Measurements from ENCODE around the gene ZFHX3.

Gene ZFHX3

DNA sequence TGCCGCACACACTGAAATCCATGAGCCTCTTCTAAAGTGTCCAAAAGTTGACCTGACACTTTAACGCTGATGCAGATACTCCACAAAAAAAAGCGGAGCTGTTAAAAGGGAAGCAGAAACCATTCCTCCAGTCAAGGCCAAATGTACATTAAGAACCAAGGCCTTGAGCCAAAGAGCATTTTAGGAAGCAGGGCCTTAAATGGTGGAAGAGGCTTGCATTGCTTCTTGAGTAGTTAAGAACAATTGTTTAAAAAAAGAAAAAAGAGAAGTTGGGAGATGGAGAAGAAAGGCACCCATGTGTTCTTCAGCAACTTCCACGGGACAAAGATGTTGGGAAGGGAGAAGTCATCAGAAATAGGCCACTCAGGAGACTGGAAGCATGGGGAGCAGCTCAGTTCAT lies 6.3 kb downstream of the ZFHX3 start:
- Histone ChIP-seq H3K9me3 (ENCODE audit: low read depth, low read length) (no peaks in the 10 kb centered on the region), H3K27ac (no peak overlapping the region), H3K9ac (ENCODE audit: insufficient read length) (no peak overlapping the region), H3K36me3 (ENCODE audit: insufficient read depth, low read length) (no peaks in the 10 kb centered on the region), H3K4me3 (no peak overlapping the region)
- TF ChIP-seq POLR2AphosphoS5 (IDR thresholded peaks at IDR 0.05; ENCODE audit: borderline replicate concordance, low read depth, low read length) = no peak
- no peak for TF ChIP-seq FOXP2 (optimal IDR thresholded peaks at IDR 0.05; ENCODE audit: control extremely low read depth, extremely low read length, insufficient read depth)
- no peak for TF ChIP-seq EZH2 (IDR thresholded peaks at IDR 0.05)
- DNase-seq (ENCODE audit: low read depth, low spot score) = no peak

DNA sequence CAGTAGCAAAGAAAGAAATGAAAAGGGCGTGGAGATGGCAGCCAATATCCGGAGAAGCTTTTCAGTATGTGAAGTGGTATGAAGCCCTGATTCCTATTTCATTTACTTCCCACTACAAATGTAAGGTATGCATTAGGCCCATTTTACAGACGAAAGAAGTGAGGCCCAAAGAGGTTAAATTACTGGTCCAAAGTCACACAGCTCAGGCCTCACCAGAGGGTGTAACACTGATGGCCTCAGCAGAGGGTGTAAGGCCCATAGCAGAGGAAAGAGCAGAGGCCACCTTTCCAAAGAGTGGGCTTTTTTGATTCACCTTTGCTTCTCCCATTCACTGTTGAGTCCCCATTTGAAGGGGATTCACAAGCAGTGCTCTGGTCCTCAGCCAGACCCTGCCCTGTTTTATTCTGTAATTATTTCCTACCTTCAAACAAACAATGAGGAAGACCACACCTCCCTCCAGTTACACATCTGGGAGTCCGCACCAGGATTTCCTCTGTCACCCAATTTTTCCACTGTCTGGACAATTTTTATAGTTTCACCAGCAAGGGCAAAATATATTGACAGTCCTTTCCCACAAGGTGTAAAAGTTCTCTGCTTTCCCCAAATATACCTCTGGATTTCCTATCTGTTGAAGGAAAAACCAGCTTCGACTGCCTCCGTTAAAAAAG lies 7.1 kb downstream of the ZFHX3 start:
- no peak for DNase-seq (ENCODE audit: low read depth, low spot score)
- no peak overlapping the region for H3K27ac ChIP-seq
- TF ChIP-seq POLR2AphosphoS5 (IDR thresholded peaks at IDR 0.05; ENCODE audit: borderline replicate concordance, low read depth, low read length) (no peak), FOXP2 (optimal IDR thresholded peaks at IDR 0.05; ENCODE audit: control extremely low read depth, extremely low read length, insufficient read depth) (no peak), EZH2 (IDR thresholded peaks at IDR 0.05) (no peak)
- no peak overlapping the region for H3K4me3 ChIP-seq
- H3K9me3 ChIP-seq (ENCODE audit: low read depth, low read length) = no peaks in the 10 kb centered on the region
- no peak overlapping the region for H3K9ac ChIP-seq (ENCODE audit: insufficient read length)
- H3K36me3 ChIP-seq (ENCODE audit: insufficient read depth, low read length) = no peaks in the 10 kb centered on the region

DNA sequence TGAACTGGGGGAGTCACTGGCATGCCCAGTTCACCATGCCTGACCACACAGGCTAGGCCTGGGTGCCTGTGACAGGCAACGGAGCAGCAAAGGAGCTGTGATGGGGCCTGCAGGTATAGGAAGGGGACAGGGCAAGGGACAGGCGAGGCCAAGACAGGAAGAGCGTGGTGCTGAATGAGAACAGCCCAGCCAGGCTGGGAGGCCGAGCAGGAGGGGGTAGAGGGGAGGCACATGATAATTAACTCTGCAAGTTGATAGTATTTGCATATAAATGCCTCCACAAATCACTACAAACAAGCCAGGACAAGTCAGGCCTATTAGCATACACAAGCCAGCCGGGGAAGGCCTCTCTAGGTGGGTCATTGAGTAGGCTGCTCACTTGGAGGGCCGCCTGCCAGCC lies 7.8 kb downstream of the ZFHX3 start:
- TF ChIP-seq FOXP2 (optimal IDR thresholded peaks at IDR 0.05; ENCODE audit: control extremely low read depth, extremely low read length, insufficient read depth) (no peak), EZH2 (IDR thresholded peaks at IDR 0.05) (no peak), POLR2AphosphoS5 (IDR thresholded peaks at IDR 0.05; ENCODE audit: borderline replicate concordance, low read depth, low read length) (no peak)
- DNase-seq (ENCODE audit: low read depth, low spot score) = no peak
- Histone ChIP-seq H3K9me3 (ENCODE audit: low read depth, low read length) (no peaks in the 10 kb centered on the region), H3K4me3 (no peak overlapping the region), H3K36me3 (ENCODE audit: insufficient read depth, low read length) (no peaks in the 10 kb centered on the region), H3K27ac (no peak overlapping the region), H3K9ac (ENCODE audit: insufficient read length) (no peak overlapping the region)

DNA sequence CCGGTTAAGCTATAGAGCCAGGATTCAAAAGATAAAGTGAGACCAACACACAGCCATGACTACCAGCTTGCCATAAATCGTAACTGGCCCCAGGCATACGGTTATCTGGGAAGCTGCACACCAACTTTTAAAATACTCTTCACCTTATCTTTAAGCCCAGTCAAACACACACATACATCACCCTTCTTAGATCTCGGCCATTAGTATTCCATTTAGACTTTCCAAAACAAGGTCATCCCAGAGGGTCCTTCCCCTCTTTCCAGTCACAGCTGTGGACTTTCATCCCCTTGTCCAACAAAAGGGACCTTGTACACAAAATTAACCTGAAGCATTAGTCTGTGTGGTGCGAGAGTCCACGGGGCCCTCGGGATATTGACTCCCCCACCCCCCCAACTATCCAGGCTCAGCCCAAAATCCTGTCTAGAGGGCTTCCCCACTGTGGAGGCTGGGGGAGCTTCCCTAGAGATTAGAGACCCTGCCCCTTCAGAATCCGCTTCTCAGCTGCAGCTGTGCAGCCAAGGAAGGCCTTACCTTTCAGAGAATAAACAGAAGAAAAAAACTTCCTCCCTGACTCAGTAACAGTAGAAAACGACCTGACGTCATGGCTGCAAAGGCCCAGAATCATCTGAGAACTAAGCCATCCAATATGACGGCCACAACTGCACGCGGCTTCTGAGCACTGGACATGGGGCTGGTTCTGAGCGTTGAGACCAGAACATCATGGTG lies 9.9 kb downstream of the ZFHX3 start:
- DNase-seq (ENCODE audit: low read depth, low spot score) = no peak
- Histone ChIP-seq H3K36me3 (ENCODE audit: insufficient read depth, low read length) (no peaks in the 10 kb centered on the region), H3K9ac (ENCODE audit: insufficient read length) (no peak overlapping the region), H3K27ac (no peak overlapping the region), H3K9me3 (ENCODE audit: low read depth, low read length) (no peaks in the 10 kb centered on the region), H3K4me3 (no peak overlapping the region)
- TF ChIP-seq POLR2AphosphoS5 (IDR thresholded peaks at IDR 0.05; ENCODE audit: borderline replicate concordance, low read depth, low read length) (no peak), EZH2 (IDR thresholded peaks at IDR 0.05) (no peak), FOXP2 (optimal IDR thresholded peaks at IDR 0.05; ENCODE audit: control extremely low read depth, extremely low read length, insufficient read depth) (no peak)

DNA sequence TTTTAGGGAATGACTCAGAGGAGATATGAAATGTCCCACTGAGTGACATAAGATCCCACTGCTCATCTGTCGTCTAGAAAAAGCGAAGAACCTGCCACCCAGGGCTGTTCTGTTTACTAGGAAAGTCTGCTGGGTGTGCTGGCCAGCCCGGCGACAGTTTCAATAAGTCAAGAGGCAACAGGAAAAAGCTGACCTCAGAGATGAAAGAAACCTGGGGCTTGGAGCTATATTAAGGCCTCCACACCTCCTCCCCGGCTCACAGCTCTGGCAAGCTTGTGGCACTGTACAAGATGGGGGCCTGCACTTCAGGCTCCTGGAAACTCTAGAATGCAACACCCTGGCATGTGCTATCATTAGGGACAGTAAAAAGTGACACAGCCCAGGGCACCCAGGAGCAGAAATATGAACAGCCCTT lies 10.6 kb downstream of the ZFHX3 start:
- Histone ChIP-seq H3K9ac (ENCODE audit: insufficient read length) (no peak overlapping the region), H3K27ac (no peak overlapping the region)

DNA sequence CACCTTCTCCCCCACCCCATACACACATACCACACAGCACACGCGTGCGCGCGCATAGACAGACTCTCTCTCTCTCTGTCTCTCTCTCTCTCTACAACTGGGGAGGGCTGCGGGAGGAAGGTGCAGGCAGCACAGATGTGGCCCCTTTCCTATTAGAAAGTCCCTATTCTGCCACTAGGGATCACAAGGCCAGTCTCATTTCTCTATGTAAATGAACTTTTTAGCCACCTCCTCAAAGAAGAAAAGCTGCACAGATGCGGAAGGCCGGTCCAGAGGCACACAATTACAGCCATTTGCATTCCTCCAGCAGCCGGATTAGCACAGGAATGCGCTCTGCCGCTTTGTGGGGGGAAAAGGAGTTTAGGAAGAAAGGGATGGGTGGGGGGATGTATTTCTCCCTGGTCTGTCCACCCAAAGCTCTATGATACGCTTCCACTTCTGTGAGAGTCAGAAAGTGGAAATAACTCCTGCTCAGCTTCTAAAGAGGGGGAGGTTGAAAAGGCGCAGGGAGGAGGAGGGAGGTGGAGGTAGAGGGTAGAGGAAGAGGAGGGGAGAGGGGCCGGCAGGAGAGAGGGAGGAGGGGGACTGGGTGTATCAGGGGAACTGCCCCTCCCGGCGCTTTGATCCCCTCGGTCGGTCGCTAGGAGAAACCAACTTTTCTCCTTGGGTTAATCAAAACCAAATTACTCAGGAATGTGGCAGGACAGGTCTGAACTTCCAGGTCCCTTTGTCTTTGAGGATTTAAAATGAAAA lies 11.7 kb downstream of the ZFHX3 start:
- Histone ChIP-seq H3K9ac (ENCODE audit: insufficient read length) (no peak overlapping the region), H3K4me3 (no peak overlapping the region), H3K27ac (no peak overlapping the region), H3K36me3 (ENCODE audit: insufficient read depth, low read length) (no peaks in the 10 kb centered on the region), H3K9me3 (ENCODE audit: low read depth, low read length) (no peaks in the 10 kb centered on the region)
- no peak for DNase-seq (ENCODE audit: low read depth, low spot score)
- TF ChIP-seq FOXP2 (optimal IDR thresholded peaks at IDR 0.05; ENCODE audit: control extremely low read depth, extremely low read length, insufficient read depth) = no peak
- TF ChIP-seq POLR2AphosphoS5 (IDR thresholded peaks at IDR 0.05; ENCODE audit: borderline replicate concordance, low read depth, low read length) = no peak
- TF ChIP-seq EZH2 (IDR thresholded peaks at IDR 0.05) = no peak

More for the DNA sequence above, 10.6 kb downstream of the ZFHX3 start:
- TF ChIP-seq POLR2AphosphoS5 (IDR thresholded peaks at IDR 0.05; ENCODE audit: borderline replicate concordance, low read depth, low read length) (no peak), FOXP2 (optimal IDR thresholded peaks at IDR 0.05; ENCODE audit: control extremely low read depth, extremely low read length, insufficient read depth) (no peak), EZH2 (IDR thresholded peaks at IDR 0.05) (no peak)
- Histone ChIP-seq H3K4me3 (no peak overlapping the region), H3K36me3 (ENCODE audit: insufficient read depth, low read length) (no peaks in the 10 kb centered on the region), H3K9me3 (ENCODE audit: low read depth, low read length) (no peaks in the 10 kb centered on the region)
- DNase-seq (ENCODE audit: low read depth, low spot score) = no peak

DNA sequence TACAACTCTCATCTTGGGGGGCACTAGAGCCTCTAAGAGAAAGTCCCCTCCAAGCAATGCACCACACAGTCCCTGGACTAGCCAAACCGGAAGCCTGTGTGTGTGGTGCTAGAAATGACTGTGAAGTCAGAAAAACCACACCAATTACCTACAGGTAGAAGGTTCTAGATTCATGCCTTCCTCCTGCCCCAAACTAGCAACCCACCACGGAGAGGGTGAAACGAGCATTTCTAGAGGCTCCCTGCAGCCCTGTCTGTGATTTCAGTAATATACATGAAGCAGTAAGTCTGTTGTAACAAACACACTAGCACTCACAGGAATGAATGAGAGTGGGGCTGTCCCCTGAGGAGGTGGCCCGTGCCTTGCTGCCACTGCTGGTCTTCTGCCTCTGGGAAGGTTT lies 13.6 kb downstream of the ZFHX3 start:
- TF ChIP-seq FOXP2 (optimal IDR thresholded peaks at IDR 0.05; ENCODE audit: control extremely low read depth, extremely low read length, insufficient read depth) = no peak
- no peak for TF ChIP-seq EZH2 (IDR thresholded peaks at IDR 0.05)
- no peak for TF ChIP-seq POLR2AphosphoS5 (IDR thresholded peaks at IDR 0.05; ENCODE audit: borderline replicate concordance, low read depth, low read length)
- no peaks in the 10 kb centered on the region for H3K9me3 ChIP-seq (ENCODE audit: low read depth, low read length)
- no peak for DNase-seq (ENCODE audit: low read depth, low spot score)
- H3K9ac ChIP-seq (ENCODE audit: insufficient read length) = no peak overlapping the region
- H3K36me3 ChIP-seq (ENCODE audit: insufficient read depth, low read length) = no peaks in the 10 kb centered on the region
- H3K27ac ChIP-seq = no peak overlapping the region
- H3K4me3 ChIP-seq = no peak overlapping the region

DNA sequence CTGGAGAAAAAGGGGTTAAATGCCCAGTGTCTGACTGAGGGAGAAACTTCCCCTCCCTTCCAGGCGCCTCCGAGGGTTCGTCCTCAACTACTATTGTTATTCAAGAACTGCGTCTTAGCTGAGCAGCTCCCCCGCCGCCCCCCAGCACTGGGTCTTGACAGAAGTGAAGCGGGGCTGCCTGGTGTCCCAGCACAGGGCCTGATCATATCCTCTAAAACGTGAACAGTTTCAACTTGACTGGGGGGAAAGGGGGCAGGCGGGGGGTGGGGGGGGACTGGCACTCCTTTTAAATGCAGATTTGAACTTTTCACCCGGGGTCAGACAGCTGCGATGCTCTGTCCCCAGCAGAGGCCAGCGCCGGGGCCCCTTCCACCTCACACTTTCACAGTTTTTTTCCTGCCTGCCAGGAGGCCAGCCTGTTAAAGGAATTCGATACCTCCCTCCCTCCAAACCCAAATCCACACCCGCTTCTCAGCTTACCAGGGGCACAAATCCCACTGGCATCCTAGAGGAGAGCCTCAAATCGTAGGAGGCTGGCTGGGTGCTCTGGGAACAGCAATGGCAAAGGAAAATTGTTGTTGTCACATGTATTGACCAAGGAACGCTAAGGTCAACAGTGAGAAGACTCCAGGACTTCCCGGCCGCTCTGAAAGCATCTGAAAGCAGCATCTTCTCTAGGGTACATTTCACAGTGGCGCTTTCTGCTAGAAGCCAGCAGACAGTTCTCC lies 14.5 kb downstream of the ZFHX3 start:
- TF ChIP-seq FOXP2 (optimal IDR thresholded peaks at IDR 0.05; ENCODE audit: control extremely low read depth, extremely low read length, insufficient read depth) = no peak
- TF ChIP-seq POLR2AphosphoS5 (IDR thresholded peaks at IDR 0.05; ENCODE audit: borderline replicate concordance, low read depth, low read length) = no peak
- TF ChIP-seq EZH2 (IDR thresholded peaks at IDR 0.05) = no peak
- Histone ChIP-seq H3K4me3 (no peak overlapping the region), H3K27ac (no peak overlapping the region), H3K9me3 (ENCODE audit: low read depth, low read length) (no peaks in the 10 kb centered on the region), H3K9ac (ENCODE audit: insufficient read length) (no peak overlapping the region), H3K36me3 (ENCODE audit: insufficient read depth, low read length) (no peaks in the 10 kb centered on the region)
- no peak for DNase-seq (ENCODE audit: low read depth, low spot score)

Data from SK-N-MC (cell line).